ENCODE data around the gene KCTD13. TPM values are rescaled to one million over a fixed set of nuclear protein-coding genes. Genes with fewer than 3 reads are reported as not detected.

The KCTD13 gene
- total and polyA plus RNA-seq, 2 of the 8 experiments (the other 6 are each of a cell fraction or from before 2014, with no cell fraction given): 9.2 to 10.8 TPM

DNA sequence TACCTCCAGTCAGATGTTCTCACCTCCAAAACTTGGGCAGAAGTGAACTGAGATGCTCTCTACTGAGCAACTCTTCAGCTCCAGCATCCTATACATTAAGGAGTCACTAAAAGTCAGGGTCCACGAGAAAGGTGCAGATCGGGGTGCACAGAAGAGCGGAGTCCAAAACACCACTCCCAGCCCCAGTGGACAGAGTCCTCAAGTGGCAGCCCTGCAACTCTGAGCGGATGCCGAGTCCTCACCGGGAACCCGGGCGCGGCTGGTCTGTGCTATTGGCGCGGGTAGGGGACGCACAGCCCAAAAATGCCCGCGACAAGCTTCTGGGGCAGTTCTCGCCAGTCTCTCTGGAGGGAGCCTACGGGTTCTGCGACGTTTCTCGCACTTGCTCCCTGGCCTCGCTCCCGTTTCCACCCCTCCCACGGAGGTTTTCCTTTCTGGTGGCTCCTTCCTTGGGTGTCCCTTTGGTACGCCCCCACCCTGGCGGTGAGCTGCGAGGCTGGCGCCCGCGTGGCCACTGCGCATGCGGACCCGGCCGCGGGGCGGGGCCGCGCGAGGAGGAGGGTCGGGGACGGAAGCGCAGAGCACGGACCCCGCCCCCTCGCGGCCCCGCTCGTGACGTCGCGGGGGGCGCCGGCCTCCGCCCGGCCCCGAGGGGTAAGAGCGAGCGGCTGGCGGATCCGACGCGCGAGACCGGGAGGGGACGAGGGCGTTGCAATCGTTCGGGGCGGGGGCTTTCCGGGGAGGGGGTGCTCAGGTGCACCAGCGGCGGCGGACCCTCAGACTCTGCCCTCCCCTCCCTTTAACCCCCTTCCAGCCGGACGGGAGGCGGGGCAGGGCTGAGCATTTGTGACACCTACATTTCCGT is 35.7 kb upstream of the KCTD13 start, which contains the start of gene TMEM219 (continued):
- TF ChIP-seq JUN (IDR thresholded peaks at IDR 0.05; ENCODE audit: low read depth, low read length) (no peak), CHD1 (IDR thresholded peaks at IDR 0.05; ENCODE audit: low read depth, low read length) (peak; percentile 83), EP300 (IDR thresholded peaks at IDR 0.05; ENCODE audit: borderline replicate concordance in 1 of 2, low read depth in 2 of 2, low read length in 2 of 2) (peak in 1 of 2 experiments; percentile 83; a peak in 1 of 3 replicates), KDM1A (IDR thresholded peaks at IDR 0.05; ENCODE audit: borderline replicate concordance, low read length) (no peak), TEAD4 (IDR thresholded peaks at IDR 0.05; ENCODE audit: low read depth, low read length) (no peak), SAP30 (IDR thresholded peaks at IDR 0.05; ENCODE audit: insufficient read depth, insufficient replicate concordance, low read length) (no peak), ASH2L (IDR thresholded peaks at IDR 0.05; ENCODE audit: low read length) (peak; percentile 49), BCL11A (IDR thresholded peaks at IDR 0.05; ENCODE audit: low read depth in 2 of 2, low read length in 2 of 2) (no peak), CTBP2 (IDR thresholded peaks at IDR 0.05; ENCODE audit: borderline replicate concordance, insufficient read depth, insufficient read length, low read length) (no peak), POLR2A (IDR thresholded peaks at IDR 0.05; ENCODE audit: control extremely low read depth in 1 of 2, low read depth in 2 of 2, low read length in 2 of 2) (peak; percentile 35 to 60), JUND (IDR thresholded peaks at IDR 0.05; ENCODE audit: low read length) (peak; percentile 88), FOSL1 (IDR thresholded peaks at IDR 0.05; ENCODE audit: insufficient read depth, low read depth, low read length) (no peak), GABPA (IDR thresholded peaks at IDR 0.05; ENCODE audit: borderline replicate concordance, insufficient read depth, low read length) (no peak), YY1 (IDR thresholded peaks at IDR 0.05; ENCODE audit: low read depth, low read length) (no peak), CEBPB (IDR thresholded peaks at IDR 0.05; ENCODE audit: low read depth, low read length) (no peak), TAF7 (optimal IDR thresholded peaks at IDR 0.05; ENCODE audit: borderline replicate concordance, low read depth, low read length) (no peak), SP4 (IDR thresholded peaks at IDR 0.05; ENCODE audit: low read length) (no peak), SP1 (IDR thresholded peaks at IDR 0.05; ENCODE audit: low read depth, low read length) (no peak), POU5F1 (IDR thresholded peaks at IDR 0.05; ENCODE audit: low read depth, low read length) (no peak), KDM5A (IDR thresholded peaks at IDR 0.05; ENCODE audit: low read length) (no peak), SP2 (IDR thresholded peaks at IDR 0.05; ENCODE audit: low read length) (no peak), CBX8 (IDR thresholded peaks at IDR 0.05; ENCODE audit: borderline replicate concordance, low read depth, low read length) (no peak), TCF12 (IDR thresholded peaks at IDR 0.05; ENCODE audit: low read depth, low read length) (no peak), TAF1 (IDR thresholded peaks at IDR 0.05; ENCODE audit: low read depth, low read length) (peak; percentile 85), ATF3 (IDR thresholded peaks at IDR 0.05; ENCODE audit: insufficient read depth, low read depth, low read length) (no peak)

Data from H1 (cell line).